GM10266 (cell line): ENCODE measurements around the gene RHEB.

Experiments used
- DNase-seq: peaks from one replicate; pipeline ENCODE4 v3.0.0; 2012; ENCODE audit errors: extremely low spot score
- CTCF ChIP-seq: IDR thresholded peaks from 2 replicates; pipeline ENCODE4 v1.5.1; 2012; ENCODE audit warnings: mild to moderate bottlenecking, low read depth; ENCODE audit not compliant: control insufficient read depth, insufficient read depth; ENCODE audit errors: missing control alignments

The RHEB gene

DNA sequence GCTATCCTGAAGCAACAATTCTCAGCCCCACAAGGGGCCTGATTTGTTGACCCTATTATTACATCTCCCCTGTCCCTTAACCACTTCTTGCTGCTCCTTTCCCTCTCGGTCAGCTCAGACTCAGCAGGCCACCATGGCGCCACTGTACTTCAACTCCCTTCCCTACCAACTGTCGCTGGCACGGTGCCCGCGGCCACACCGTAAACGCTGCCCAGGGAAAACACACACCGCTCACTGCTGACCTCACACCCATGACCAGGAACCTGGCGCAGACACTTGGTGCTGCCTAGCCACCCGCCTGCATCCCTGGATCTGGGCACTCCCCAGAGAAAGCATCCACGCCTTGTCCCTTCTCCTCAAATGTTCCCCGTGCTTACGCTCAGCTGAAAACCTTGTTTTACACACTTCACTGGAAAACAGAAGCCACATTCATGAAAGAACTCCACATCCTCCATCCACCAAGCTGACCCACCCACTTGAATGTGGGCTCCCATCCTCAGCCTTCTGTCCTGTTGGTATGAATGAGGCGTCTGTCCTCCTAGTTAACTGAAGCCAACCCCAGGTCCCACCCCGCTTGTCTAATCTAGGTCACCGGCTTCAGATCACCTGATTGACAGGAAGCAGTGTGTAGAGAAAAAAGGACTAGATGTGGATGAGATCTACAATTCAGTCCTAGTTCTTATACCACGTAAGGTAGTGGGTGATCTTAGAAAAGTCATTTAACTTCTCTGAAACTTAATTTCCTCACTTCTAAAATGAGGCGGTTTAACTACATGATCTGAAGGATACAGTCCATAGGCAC lies 51.3 kb downstream of the RHEB start:
- no peak for TF ChIP-seq CTCF
- no peak for DNase-seq

DNA sequence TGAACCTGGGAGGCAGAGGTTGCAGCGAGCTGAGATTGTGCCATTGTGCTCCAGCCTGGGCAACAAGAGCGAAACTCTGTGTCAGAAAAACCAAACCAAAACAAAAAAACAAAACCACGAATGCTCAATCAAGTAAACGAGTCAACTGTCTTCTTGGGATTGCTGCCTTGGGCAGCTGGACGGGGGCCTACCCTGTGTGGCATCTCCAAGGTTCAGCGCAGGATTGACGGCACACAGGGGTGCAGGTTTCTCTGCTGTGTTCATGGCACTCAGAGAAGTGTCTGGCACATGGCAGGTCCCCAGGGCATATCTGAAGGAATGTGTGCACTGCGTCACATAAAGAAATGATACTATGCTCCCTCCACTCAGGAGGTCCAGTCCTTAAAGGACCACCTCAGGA lies 54.5 kb downstream of the RHEB start:
- TF ChIP-seq CTCF: no peak
- no peak for DNase-seq

GRCh38 chr7:151462306-151462779 lies 57.4 kb downstream of the RHEB start:
- no peak for TF ChIP-seq CTCF
- DNase-seq: no peak

DNA sequence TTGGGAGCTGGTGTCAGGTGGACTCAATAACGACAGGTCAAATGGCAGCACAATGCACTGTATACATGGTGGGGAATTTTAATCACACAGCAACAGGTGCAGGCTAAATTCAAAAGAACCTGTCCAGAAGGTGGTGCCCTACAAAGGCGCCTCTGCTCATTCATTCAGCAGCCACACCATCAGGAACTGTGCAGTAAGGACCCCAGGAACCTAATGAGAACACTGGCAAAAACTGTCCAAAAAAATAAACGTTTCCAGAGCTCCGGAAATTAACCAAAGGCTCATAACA lies 57.8 kb downstream of the RHEB start:
- no peak for TF ChIP-seq CTCF
- DNase-seq: no peak

GRCh38 chr7:151461096-151461941 lies 58.4 kb downstream of the RHEB start:
- no peak for TF ChIP-seq CTCF
- DNase-seq: no peak

DNA sequence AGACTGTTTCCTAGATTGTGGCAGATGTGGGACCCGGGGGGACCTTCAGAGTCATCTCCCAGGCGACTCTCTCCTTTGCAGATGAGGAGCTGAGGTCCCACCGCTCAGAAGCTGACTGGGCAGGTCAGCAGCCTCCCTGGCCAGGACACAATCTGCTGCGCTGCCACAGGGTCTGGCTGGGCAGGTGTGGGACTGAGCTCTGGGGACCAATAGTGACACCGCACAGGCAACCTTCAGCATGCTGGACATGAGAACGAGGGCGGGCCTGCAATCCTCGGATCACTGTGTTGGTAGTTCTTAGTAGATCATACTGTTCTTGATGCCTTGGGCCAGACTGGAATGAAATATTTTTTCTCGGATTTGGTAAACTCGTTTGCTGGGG lies 59.2 kb downstream of the RHEB start:
- no peak for TF ChIP-seq CTCF
- DNase-seq: no peak
